Progenitor cell of endocrine pancreas (in vitro differentiated cells): ENCODE measurements around the gene CNNM2. TPM values are rescaled to one million over a fixed set of nuclear protein-coding genes. Genes with fewer than 3 reads are reported as not detected.

Source experiments
- DNase-seq: peaks from one replicate; pipeline ENCODE4 v3.0.0; 2021; ENCODE audit warnings: low spot score; ENCODE audit not compliant: unreplicated experiment
- H3K27ac Mint-ChIP-seq: 2 replicates; pipeline ENCODE4 v1.8.0; 2021; ENCODE audit warnings: mild to moderate bottlenecking, moderate library complexity, mixed read lengths
- H3K27me3 Mint-ChIP-seq: 2 replicates; pipeline ENCODE4 v1.8.0; 2021; ENCODE audit warnings: mixed read lengths
- H3K36me3 Mint-ChIP-seq: 2 replicates; pipeline ENCODE4 v1.8.0; 2022; ENCODE audit warnings: mixed read lengths; ENCODE audit not compliant: insufficient read depth
- H3K4me1 Mint-ChIP-seq: 2 replicates; pipeline ENCODE4 v1.8.0; 2021; ENCODE audit warnings: low read depth, mixed read lengths
- H3K4me3 Mint-ChIP-seq: 2 replicates; pipeline ENCODE4 v1.8.0; 2021; ENCODE audit warnings: low read depth, mild to moderate bottlenecking, moderate library complexity, mixed read lengths
- H3K9me3 Mint-ChIP-seq: 2 replicates; pipeline ENCODE4 v1.8.0; 2021; ENCODE audit warnings: low read depth, mixed read lengths
- CTCF ChIP-seq: fragments of 200-600 bp; sonication (generic); IDR thresholded peaks from one replicate; pipeline ENCODE4 v1.5.0; 2021; ENCODE audit warnings: antibody characterized with exemption, mild to moderate bottlenecking; ENCODE audit not compliant: unreplicated experiment
- total RNA-seq: library from RNA; stranded (reverse); gene quantifications from 2 replicates; pipeline ENCODE4 v1.2.1, GENCODE V29; 2021

The CNNM2 gene
- total RNA-seq, 1 donor from 2014 or later = 14.5 TPM

- Mint-ChIP-seq H3K27me3 (no peaks in the 10 kb centered on the region), H3K4me3 (no peak overlapping the region), H3K27ac (no peak overlapping the region), H3K9me3 (no peaks in the 10 kb centered on the region), H3K4me1 (no peaks in the 10 kb centered on the region), H3K36me3 (peaks cover 7% of the 10 kb centered on the region)
- TF ChIP-seq CTCF = no peak
- DNase-seq = no peak
Measured at GRCh38 chr10:102900006-102900405, 18.1 kb upstream of the CNNM2 start.

DNA sequence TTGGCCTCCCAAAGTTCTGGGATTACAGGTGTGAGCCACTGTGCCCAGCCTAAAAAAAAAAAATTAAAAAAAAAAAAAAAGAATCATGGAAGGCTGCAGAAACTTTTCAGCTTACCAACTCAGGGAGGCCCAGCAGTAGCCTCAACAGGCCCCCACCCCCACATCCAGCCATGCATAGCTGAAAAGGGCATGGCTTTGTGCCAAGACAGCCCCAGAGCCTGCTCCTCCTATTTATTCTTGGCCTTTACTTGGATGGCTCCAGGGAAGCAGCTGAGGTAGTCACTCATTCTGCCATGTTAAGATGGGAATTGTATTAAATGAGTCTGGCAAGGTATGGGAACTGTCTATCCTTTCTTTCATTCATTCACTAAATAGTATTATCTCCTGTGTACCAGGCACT is 13.7 kb upstream of the CNNM2 start:
- Mint-ChIP-seq H3K9me3 (no peaks in the 10 kb centered on the region), H3K36me3 (peaks cover 3% of the 10 kb centered on the region), H3K4me3 (no peak overlapping the region), H3K27ac (no peak overlapping the region), H3K4me1 (no peaks in the 10 kb centered on the region), H3K27me3 (no peaks in the 10 kb centered on the region)
- DNase-seq = no peak
- TF ChIP-seq CTCF = no peak

- Mint-ChIP-seq H3K4me1 (no peaks in the 10 kb centered on the region), H3K9me3 (no peaks in the 10 kb centered on the region), H3K36me3 (peaks cover 1% of the 10 kb centered on the region), H3K4me3 (no peak overlapping the region), H3K27me3 (no peaks in the 10 kb centered on the region), H3K27ac (no peak overlapping the region)
- no peak for DNase-seq
- no peak for TF ChIP-seq CTCF
Measured at GRCh38 chr10:102906507-102906906, 11.6 kb upstream of the CNNM2 start.

- Mint-ChIP-seq H3K27me3 (peaks cover 13% of the 10 kb centered on the region), H3K4me3 (no peak overlapping the region), H3K27ac (no peak overlapping the region), H3K9me3 (no peaks in the 10 kb centered on the region), H3K4me1 (peaks cover 12% of the 10 kb centered on the region), H3K36me3 (no peaks in the 10 kb centered on the region)
- no peak for DNase-seq
- no peak for TF ChIP-seq CTCF
Measured at GRCh38 chr10:102914781-102915180, 3.3 kb upstream of the CNNM2 start.

DNA sequence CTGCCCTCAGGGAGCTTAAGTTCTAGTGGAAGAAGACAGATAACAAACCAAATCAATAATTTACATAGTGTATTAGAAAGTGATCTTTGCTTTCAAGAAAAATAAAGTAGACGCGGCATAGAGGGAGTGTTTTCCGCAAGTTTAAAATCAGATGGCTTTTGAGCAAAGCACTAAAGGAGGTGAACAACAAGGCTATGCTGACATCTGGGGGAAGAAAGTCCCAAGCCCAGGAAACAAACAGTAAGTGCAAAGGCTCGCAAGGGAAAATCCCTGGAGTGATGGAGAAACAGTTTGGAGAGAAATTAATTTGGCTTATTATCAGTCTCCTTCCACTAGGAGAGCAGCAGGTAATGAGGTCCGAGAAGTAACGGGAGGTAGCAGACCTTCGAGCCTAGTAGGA is 1.9 kb upstream of the CNNM2 start:
- Mint-ChIP-seq H3K36me3 (no peaks in the 10 kb centered on the region), H3K27me3 (peaks cover 21% of the 10 kb centered on the region)
- no peak for DNase-seq

More for the DNA sequence above, 1.9 kb upstream of the CNNM2 start:
- Mint-ChIP-seq H3K27ac (no peak overlapping the region), H3K4me3 (peak overlapping the region; percentile 31), H3K9me3 (no peaks in the 10 kb centered on the region), H3K4me1 (peaks cover 22% of the 10 kb centered on the region)
- no peak for TF ChIP-seq CTCF
